ENCODE data around the gene PGAP3.
"Not testable (repeated sequence)": the region's sequence is repeated elsewhere in the genome, so short reads cannot be mapped to it uniquely, and the experiment has no call there.

Gene PGAP3

DNA sequence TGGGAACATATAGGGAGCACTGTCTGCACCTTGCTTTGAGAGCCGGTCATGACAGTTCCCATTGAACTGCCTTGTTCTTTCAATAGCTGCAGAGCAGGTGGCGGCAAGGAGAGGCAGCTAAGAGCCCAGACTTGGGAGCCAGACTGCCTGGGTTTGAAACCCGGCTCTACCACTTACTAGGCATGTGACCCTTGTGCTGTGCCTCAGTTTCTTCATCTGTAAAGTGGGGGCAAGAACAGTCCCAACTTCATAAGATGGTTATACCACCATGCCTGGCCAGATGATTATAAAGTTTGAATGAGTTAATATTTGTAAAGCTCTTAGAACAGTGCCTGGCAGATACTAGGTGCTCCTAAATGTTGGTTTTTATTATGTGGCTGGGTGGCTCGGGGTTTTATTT is 26.4 kb upstream of the PGAP3 start:
- no peak for DNase-seq

DNA sequence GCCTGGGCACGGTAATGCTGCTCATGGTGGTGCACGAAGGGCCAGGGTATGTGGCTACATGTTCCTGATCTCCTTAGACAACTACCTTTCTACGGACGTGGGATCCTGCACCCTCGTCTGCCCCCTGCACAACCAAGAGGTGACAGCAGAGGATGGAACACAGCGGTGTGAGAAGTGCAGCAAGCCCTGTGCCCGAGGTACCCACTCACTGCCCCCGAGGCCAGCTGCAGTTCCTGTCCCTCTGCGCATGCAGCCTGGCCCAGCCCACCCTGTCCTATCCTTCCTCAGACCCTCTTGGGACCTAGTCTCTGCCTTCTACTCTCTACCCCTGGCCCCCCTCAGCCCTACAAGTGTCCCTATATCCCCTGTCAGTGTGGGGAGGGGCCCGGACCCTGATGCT is 24.0 kb upstream of the PGAP3 start:
- DNase-seq: no peak

DNA sequence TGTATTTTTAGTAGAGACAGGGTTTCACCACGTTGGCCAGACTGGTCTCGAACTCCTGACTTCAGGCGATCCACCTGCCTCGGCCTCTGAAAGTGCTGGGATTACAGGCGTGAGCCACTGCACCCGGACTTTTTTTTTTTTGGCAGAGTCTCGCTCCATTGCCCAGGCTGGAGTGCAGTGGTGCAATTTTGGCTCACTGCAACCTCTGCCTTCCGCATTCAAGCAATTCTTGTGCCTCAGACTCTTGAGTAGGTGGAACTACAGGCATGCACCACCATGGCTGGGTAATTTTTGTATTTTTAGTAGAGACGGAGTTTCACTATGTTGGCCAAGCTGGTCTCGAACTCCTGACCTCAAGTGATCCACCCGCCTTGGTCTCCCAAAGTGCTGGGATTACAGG is 23.2 kb upstream of the PGAP3 start:
- not testable (repeated sequence) for DNase-seq

DNA sequence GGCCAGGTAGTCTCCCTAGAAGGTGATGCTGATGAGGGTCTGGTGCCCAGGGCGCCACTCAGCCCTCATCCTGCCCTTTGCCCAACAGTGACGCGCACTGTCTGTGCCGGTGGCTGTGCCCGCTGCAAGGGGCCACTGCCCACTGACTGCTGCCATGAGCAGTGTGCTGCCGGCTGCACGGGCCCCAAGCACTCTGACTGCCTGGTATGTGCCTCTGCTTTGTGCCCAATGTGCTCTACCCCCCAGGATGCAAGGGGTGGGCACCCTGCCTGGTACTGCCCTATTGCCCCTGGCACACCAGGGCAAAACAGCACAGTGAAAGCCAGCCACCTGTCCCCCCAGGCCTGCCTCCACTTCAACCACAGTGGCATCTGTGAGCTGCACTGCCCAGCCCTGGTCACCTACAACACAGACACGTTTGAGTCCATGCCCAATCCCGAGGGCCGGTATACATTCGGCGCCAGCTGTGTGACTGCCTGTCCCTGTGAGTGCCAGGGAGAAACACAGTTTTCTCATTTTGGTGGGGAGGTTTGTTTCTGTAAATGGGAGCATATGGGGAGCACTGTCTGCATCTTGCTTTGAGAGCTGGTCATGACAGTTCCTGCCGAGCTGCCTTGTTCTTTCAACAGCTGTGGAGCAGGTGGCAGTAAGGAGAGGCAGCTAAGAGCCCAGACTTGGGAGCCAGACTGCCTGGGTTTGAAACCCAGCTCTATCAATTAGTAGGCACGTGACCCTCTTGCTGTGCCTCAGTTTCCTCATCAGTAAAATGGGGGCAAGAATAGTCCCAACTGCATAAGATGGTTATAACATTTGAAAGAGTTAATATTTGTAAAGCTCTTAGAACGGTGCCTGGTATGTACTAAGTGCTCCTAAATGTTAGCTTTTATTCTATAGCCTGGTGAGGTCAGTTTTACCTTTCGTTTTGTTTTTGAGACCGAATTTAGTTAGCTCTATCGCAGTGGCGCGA is 22.4 kb upstream of the PGAP3 start:
- no peak for DNase-seq

DNA sequence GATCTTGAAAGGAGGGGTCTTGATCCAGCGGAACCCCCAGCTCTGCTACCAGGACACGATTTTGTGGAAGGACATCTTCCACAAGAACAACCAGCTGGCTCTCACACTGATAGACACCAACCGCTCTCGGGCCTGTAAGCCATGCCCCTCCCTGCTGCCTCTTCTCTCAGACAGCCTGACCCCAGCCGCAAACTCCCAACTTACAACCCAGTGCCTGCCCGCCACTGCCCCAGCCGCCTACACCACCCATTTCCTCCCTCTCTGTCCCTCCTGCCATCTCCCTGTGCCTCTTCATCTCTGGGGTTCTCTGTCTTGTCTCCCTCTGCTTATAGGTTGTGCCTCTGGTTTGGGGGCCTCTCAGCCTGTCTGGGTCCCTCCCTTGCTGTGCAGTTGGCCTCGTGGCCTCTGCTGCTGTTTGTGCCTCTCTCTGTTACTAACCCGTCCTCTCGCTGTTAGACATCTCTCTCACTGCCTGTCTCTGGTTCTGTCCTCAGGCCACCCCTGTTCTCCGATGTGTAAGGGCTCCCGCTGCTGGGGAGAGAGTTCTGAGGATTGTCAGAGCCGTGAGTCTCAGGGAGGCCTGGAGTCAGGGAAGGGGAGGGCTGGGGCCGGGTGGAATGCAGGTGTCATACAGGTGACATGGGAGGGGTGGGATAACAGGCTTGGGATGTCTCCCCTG is 21.6 kb upstream of the PGAP3 start:
- DNase-seq: no peak

DNA sequence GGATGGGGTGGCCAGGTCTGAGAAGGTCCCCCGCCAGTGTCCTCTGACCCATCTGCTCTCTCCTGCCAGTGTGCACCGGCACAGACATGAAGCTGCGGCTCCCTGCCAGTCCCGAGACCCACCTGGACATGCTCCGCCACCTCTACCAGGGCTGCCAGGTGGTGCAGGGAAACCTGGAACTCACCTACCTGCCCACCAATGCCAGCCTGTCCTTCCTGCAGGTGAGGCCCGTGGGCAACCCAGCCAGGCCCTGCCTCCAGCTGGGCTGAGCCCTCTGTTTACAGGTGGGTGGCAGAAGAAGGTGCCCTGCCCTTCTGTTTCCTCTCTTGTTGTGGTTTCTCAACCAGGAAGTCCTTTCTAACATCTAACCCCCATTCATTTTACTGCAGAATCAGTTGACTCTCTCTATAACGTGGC is 19.1 kb upstream of the PGAP3 start:
- DNase-seq: no peak

DNA sequence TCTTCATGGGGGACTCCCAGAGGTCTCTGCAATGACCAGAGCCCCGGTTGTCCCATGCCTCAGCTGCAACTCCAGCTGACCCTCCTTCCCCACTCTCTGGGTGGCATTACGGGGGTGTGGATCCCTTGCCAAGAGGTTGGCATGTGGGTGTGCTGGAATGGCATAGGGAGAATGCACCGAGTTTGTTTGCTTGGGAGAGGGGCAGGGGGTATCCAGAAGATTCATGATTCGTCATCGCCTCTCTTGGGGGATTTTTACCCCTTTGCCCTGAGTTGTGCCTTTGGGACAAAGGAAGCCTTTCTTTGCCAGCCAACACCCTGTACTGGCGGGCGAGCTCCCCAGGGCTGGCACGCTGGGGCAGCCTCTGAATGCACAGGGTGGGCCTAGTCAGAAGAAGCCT is 18.5 kb upstream of the PGAP3 start:
- no peak for DNase-seq

DNA sequence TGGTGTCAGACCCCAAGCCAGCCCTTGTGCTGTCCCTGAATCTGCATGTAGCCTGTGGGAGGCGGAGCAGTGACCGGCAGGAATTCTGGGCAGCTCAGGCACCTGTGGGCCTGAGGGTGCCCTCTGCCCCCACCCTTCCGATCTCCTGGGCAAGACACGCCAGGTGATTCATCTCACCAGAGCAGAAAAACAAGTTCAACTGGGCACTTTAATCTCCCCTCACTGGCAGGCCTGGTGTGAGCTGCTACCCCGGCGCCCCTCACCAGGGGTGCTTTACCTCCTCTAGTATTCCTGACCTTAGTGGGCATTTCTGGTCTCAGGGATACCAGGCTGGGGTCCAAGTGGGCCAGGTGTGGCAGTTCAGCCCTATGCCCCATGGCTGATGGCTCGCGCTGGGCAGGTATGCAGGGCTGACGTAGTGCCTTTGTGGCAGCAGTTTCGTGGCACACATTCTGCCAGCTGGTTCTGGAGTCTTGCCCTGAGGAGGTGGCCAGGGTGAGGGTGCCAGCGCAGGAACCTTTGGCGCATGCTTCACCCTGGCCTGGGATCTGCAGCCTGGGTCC is 18.0 kb upstream of the PGAP3 start:
- no peak for DNase-seq

DNA sequence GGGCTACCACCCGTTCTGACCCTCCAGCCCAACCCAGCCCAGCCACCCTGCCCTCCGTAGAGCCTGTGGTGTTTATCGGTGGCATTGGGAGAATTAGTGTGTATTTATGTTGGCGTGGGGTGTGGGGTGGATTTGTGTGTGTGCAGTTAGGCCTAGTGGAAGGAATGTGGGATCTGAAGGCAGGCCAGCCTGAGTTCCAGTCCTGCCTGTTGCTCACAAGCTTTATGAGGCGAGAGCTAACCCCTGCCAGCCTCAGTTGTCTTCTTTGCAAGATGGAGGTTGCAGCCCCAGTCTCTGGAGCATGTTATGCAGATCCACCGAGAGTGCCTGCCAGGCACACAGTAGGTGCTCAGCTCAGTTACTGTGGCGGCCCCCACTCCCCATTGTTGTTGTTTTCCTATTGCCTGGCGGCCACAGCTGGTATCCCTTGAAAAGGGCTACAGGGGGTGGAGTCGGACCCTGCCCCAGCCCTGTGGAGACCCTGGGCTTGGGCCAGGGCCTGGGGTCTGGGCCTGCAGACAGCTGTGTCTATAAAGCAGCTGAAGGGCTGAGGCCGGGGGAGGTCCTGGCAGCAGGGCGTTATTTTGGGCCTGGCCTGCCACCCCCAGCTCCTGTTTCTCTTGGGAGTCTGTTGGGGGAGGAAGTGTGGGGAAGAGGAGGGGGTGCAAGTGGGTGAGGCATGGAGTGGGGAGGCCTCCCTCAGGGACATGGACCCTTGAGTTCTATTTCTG is 17.1 kb upstream of the PGAP3 start:
- DNase-seq: no peak

DNA sequence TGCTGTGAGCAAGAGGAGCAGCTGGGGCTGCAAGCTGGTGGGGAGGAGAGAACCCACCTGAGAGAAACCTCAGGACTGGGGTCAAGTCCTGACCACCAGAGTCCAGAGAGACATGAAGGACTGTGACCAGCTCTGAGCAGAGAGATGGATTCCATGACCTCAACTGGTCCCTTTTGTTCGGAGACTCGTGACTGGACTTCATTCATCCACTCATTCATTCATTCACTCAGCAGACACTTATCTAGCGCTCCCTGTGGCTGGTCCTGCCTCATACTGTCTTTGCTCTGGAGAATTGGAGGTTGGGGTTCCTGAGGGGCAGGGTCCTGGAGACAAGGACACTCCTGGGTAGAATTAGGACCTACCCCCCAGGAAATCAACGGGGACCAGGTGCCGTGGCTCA is 16.1 kb upstream of the PGAP3 start:
- no peak for DNase-seq

DNA sequence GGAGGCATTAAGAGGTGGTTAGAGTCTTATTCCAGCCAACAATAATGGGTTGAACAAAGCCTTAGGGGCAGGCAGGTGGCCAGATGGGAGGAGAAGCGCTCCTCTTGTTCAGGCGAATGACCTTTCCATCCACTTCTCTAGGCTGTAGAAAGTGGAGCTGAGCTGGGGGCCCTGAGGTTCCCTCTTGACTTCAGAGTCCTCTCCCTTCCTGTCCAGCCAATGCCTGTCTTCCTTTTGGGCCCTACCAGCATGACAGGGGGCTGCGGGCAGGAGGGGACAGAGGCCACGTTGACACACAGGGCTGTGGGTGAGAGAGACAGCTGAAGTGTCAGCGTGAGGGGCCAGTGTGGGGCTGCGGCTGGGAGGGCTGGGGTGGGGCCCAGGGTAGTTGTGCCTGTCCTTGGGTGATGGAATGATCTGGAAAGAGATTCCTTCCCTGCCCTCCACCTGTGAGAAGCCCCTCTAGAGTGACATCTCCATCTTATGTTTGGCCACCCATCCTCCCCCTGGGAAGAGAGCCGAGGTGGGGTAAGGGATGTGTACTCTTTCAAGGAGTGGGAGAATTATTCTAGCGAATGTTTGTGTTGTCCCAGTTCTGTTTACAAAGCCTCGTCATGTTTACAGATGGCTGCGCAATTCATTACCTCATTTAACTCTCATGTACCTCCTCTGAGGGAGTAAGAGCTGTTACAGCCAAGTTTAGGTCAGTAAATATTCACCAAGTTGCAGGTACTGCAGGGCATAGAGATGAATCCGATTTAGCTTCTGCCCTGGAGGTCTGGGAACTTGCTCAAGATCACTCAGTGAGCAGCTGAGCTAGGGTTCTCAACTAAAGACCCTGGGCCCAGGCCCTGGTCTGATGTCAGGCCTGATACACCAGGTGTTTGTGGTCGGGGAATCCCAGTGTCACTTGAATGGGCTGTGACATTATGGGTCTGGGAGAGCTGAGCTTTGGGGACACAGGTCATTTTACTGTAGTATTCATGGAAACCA is 15.3 kb upstream of the PGAP3 start:
- no peak for DNase-seq

DNA sequence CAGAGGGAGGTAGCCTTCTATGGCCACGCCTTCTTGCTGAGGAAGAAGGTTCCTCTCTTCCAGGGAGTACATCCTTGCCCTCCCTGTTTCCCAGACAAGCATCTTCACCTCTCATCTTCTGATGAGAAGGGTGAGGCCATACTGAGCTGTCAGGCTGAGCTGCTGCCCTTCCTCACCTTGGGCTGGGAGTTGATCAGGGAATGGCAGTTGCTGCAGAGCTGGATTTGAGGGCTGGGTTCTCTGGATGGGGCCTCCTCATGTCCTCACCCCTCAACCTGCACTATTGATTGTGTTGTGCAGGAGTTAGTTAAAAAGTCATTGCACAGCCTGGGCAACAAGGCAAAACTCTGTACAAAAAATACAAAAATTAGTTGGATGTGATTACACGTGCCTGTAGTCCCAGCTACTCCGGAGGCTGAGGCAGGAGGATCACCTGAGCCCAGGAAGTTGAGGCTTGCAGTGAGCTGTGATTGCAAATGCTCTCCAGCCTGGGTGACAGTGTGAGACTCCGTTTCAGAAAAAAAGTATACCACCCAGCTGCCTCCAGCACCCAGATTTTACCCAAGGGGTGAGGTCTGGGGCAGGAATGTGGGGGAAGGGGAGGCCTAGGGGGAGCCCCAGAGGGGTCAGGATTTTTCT is 14.0 kb upstream of the PGAP3 start:
- no peak for DNase-seq

DNA sequence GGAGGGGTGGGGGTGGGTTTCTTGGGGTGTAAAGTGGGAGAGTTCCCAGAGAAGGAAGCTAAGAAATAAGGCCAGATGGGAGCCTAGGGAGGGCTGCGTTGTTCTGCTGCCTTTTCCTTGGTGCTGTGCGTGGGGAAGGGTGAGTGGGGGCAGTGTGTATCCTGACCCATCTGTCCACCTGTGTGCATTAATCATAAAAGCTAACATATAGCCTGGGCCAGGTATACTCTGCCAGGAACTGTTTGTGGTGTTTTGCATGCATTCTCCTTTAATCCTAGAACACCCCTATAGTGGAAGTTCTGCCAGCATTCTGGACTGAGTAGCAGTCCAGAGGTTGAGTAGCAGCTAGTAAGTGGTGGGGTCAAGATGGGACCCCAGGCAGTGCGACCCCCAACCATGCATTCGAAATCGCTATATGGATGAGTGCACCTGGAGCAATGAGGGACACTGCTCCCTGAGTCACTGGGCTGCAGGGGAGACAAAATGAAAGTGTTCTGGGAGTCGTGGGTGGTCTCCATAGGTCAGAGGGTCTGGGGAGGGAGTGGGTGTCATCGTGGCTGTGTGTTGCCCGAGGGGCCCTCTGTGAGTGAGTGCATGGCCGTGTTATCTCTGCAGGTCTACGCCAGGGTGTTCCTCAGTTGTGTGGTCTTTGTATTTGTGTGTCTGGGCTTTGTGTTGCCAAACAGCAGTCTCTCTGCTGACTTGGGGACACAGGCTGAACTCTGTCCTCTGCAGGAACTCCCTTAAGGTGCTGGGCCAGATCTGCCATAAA is 13.3 kb upstream of the PGAP3 start:
- DNase-seq: no peak

DNA sequence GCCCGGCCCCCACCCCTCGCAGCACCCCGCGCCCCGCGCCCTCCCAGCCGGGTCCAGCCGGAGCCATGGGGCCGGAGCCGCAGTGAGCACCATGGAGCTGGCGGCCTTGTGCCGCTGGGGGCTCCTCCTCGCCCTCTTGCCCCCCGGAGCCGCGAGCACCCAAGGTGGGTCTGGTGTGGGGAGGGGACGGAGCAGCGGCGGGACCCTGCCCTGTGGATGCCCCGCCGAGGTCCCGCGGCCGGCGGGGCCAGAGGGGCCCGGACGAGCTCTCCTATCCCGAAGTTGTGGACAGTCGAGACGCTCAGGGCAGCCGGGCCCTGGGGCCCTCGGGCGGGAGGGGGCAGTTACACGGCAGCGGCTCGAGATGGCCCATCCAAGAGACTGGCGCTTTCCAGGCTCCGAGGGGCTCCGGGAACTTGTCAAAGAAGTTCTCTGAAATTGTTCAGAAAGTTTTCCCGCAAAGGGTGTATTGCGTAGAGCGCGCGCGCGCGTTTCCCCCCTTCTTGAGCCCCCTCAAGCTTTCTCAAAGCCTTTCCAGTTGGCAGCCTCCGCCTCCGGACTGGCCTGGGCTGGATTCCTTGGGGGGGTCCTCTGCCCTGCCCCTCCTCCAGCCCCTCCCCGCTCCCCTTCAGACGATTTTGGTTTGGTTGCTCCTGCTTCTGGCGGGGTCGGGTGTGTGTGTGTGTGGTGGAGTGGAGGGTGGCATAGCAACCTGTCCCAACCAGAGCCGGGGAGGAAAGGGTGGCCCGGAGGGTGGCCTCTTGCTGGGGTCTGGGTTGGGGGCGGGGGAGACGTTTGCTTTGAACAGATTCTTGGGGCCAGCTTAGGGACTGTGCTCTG is 12.5 kb upstream of the PGAP3 start:
- no peak for DNase-seq

DNA sequence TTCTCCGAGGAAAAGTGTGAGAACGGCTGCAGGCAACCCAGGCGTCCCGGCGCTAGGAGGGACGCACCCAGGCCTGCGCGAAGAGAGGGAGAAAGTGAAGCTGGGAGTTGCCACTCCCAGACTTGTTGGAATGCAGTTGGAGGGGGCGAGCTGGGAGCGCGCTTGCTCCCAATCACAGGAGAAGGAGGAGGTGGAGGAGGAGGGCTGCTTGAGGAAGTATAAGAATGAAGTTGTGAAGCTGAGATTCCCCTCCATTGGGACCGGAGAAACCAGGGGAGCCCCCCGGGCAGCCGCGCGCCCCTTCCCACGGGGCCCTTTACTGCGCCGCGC is 11.9 kb upstream of the PGAP3 start, which contains the start of gene ERBB2:
Gene ERBB2, plus strand, starts transcription at position 247 of the 330 bp plus-strand sequence. CDS start 175 bp downstream, outside the sequence.
- DNase-seq: no peak

DNA sequence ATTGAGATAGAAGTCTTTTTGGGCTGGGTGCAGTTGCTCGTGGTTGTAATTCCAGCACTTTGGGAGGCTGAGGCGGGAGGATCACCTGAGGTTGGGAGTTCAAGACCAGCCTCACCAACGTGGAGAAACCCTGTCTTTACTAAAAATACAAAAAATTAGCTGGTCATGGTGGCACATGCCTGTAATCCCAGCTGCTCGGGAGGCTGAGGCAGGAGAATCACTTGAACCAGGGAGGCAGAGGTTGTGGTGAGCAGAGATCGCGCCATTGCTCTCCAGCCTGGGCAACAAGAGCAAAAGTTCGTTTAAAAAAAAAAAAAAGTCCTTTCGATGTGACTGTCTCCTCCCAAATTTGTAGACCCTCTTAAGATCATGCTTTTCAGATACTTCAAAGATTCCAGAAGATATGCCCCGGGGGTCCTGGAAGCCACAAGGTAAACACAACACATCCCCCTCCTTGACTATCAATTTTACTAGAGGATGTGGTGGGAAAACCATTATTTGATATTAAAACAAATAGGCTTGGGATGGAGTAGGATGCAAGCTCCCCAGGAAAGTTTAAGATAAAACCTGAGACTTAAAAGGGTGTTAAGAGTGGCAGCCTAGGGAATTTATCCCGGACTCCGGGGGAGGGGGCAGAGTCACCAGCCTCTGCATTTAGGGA is 11.4 kb upstream of the PGAP3 start:
- not testable (repeated sequence) for DNase-seq

DNA sequence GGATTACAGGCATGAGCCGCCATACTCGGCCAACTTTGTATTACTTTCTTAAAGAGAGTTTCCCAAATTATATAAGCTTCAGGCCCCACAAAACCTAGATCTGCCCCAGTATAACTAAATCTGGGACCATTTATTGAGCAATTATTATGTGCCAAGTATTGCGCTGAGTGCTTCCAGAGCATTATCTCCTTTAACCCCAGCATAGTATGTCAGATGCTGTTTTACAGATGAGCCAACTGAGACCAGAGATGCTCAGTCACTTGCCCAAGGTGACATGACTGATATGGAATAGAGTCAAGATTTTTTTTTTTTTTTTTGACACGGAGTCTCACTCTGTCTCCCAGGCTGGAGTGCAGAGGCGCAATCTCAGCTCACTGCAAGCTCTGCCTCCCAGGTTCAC is 10.1 kb upstream of the PGAP3 start:
- no peak for DNase-seq

DNA sequence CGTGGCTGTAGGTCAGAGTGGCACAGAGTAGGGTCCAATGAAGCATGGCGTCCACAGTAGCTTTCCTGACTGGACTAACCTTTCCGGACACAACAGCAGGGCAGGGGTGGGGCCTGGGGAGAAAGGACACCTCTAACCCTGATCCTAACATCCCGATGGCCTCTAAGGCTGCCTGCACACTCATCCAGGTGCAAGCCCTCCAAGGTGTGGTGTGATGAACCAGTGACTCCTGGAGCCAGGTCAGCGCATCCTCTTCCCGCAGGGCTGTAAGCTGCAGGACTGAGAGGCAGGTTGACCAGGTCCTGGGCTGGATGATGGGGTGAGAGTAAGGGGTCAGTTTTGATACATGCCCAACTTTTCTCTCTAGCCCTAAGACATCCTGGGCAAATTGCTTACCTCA is 8.9 kb upstream of the PGAP3 start:
- no peak for DNase-seq

DNA sequence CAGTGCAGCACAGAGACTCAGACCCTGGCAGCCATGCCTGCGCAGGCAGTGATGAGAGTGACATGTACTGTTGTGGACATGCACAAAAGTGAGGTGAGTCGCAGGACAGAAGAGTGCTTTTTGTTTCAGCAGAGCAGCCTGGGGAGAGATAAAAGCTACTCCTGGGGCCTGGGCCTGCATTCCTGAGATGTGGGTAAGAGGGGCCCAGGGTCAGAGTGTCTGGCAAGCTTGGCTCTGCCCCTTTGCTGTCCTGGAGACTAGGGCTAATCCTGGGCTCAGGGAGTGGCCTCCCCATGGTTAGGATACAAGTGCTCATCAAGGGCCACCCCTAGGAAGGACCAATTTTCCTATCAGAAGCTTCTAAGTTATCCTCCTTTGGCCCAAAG is 7.2 kb upstream of the PGAP3 start:
- no peak for DNase-seq

All from activated CD4-positive, CD25-positive, alpha-beta regulatory T cell treated with anti-CD3 and anti-CD28 coated beads, Interleukin-2, amount 50 U/mL, for 72 hours (primary cell).